ENCODE results near the gene SETD1B. TPM values are rescaled to one million over a fixed set of nuclear protein-coding genes. Genes with fewer than 3 reads are reported as not detected.

Gene SETD1B
- total RNA-seq, 1 donor: 5.8 TPM

DNA sequence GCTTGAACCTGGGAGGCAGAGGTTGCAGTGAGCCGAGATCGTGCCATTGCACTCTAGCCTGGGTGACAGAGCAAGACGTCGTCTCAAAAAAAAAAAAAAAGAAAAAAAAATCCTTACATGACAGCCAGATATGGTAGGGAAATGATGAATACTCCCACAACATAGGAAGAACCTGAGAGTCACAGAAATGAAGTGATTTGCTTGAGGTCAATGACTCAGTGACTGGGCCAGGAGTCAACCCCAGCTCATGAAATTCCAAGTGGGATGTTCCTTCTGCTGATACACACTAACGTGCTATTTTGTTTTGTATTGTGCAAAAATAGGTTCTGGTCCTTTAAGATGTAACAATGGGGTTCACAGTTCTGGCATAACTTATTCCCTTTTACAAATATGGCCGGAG is 19.3 kb upstream of the SETD1B start:
- Histone ChIP-seq H4K20me1 (ENCODE audit: insufficient read depth, low read length) (peaks cover 15% of the 10 kb centered on the region), H3K27ac (ENCODE audit: low read depth, low read length) (peak overlapping the region; percentile 47), H3K4me2 (ENCODE audit: insufficient read depth, low read length) (peak overlapping the region; percentile 68), H3K27me3 (ENCODE audit: insufficient read depth, low read length) (no peaks in the 10 kb centered on the region), H3K4me3 (ENCODE audit: insufficient read depth, low read length) (no peak overlapping the region), H3K4me1 (ENCODE audit: insufficient read depth, low read length) (peaks cover 34% of the 10 kb centered on the region), H3K9me3 (ENCODE audit: low read depth, low read length) (no peaks in the 10 kb centered on the region), H3K36me3 (ENCODE audit: insufficient read depth, low read length) (peaks cover 3% of the 10 kb centered on the region), H2AFZ (ENCODE audit: low read length) (no peak overlapping the region), H3K79me2 (ENCODE audit: insufficient read depth, low read length) (no peaks in the 10 kb centered on the region)
- peak; percentile 95 for DNase-seq (ENCODE audit: insufficient read length, low spot score, missing footprints)
- TF ChIP-seq, protein P1, sequence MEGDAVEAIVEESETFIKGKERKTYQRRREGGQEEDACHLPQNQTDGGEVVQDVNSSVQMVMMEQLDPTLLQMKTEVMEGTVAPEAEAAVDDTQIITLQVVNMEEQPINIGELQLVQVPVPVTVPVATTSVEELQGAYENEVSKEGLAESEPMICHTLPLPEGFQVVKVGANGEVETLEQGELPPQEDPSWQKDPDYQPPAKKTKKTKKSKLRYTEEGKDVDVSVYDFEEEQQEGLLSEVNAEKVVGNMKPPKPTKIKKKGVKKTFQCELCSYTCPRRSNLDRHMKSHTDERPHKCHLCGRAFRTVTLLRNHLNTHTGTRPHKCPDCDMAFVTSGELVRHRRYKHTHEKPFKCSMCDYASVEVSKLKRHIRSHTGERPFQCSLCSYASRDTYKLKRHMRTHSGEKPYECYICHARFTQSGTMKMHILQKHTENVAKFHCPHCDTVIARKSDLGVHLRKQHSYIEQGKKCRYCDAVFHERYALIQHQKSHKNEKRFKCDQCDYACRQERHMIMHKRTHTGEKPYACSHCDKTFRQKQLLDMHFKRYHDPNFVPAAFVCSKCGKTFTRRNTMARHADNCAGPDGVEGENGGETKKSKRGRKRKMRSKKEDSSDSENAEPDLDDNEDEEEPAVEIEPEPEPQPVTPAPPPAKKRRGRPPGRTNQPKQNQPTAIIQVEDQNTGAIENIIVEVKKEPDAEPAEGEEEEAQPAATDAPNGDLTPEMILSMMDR (IDR thresholded peaks at IDR 0.05; ENCODE audit: extremely low read depth, low read depth, low read length): no peak

GRCh38 chr12:121786440-121786825 is 17.4 kb upstream of the SETD1B start:
- TF ChIP-seq, protein P1 (IDR thresholded peaks at IDR 0.05; ENCODE audit: extremely low read depth, low read depth, low read length): no peak
- Histone ChIP-seq H3K27ac (ENCODE audit: low read depth, low read length) (no peak overlapping the region), H3K36me3 (ENCODE audit: insufficient read depth, low read length) (no peaks in the 10 kb centered on the region)

GRCh38 chr12:121787063-121788025 is 16.5 kb upstream of the SETD1B start:
- no peak for DNase-seq (ENCODE audit: insufficient read length, low spot score, missing footprints)
- TF ChIP-seq, protein P1 (IDR thresholded peaks at IDR 0.05; ENCODE audit: extremely low read depth, low read depth, low read length): no peak
- peaks cover 8% of the 10 kb centered on the region for H4K20me1 ChIP-seq (ENCODE audit: insufficient read depth, low read length)
- H3K79me2 ChIP-seq (ENCODE audit: insufficient read depth, low read length): no peaks in the 10 kb centered on the region
- no peaks in the 10 kb centered on the region for H3K9me3 ChIP-seq (ENCODE audit: low read depth, low read length)
- no peak overlapping the region for H3K27ac ChIP-seq (ENCODE audit: low read depth, low read length)
- no peak overlapping the region for H2AFZ ChIP-seq (ENCODE audit: low read length)
- H3K4me1 ChIP-seq (ENCODE audit: insufficient read depth, low read length): peaks cover 23% of the 10 kb centered on the region
- no peaks in the 10 kb centered on the region for H3K36me3 ChIP-seq (ENCODE audit: insufficient read depth, low read length)
- H3K4me3 ChIP-seq (ENCODE audit: insufficient read depth, low read length): no peak overlapping the region
- H3K27me3 ChIP-seq (ENCODE audit: insufficient read depth, low read length): no peaks in the 10 kb centered on the region
- H3K4me2 ChIP-seq (ENCODE audit: insufficient read depth, low read length): no peak overlapping the region

More at GRCh38 chr12:121786440-121786825, 17.4 kb upstream of the SETD1B start:
- Histone ChIP-seq H3K9me3 (ENCODE audit: low read depth, low read length) (no peaks in the 10 kb centered on the region), H3K4me3 (ENCODE audit: insufficient read depth, low read length) (no peak overlapping the region), H3K4me2 (ENCODE audit: insufficient read depth, low read length) (no peak overlapping the region), H3K79me2 (ENCODE audit: insufficient read depth, low read length) (no peaks in the 10 kb centered on the region), H2AFZ (ENCODE audit: low read length) (no peak overlapping the region), H4K20me1 (ENCODE audit: insufficient read depth, low read length) (peaks cover 15% of the 10 kb centered on the region), H3K4me1 (ENCODE audit: insufficient read depth, low read length) (peaks cover 32% of the 10 kb centered on the region), H3K27me3 (ENCODE audit: insufficient read depth, low read length) (no peaks in the 10 kb centered on the region)
- DNase-seq (ENCODE audit: insufficient read length, low spot score, missing footprints): peak; percentile 91

GRCh38 chr12:121788176-121788818 is 15.5 kb upstream of the SETD1B start:
- Histone ChIP-seq H2AFZ (ENCODE audit: low read length) (no peak overlapping the region), H3K36me3 (ENCODE audit: insufficient read depth, low read length) (no peaks in the 10 kb centered on the region), H3K27me3 (ENCODE audit: insufficient read depth, low read length) (no peaks in the 10 kb centered on the region), H3K4me3 (ENCODE audit: insufficient read depth, low read length) (no peak overlapping the region), H3K27ac (ENCODE audit: low read depth, low read length) (no peak overlapping the region), H3K79me2 (ENCODE audit: insufficient read depth, low read length) (no peaks in the 10 kb centered on the region), H3K4me1 (ENCODE audit: insufficient read depth, low read length) (peaks cover 19% of the 10 kb centered on the region), H3K4me2 (ENCODE audit: insufficient read depth, low read length) (no peak overlapping the region), H3K9me3 (ENCODE audit: low read depth, low read length) (no peaks in the 10 kb centered on the region), H4K20me1 (ENCODE audit: insufficient read depth, low read length) (peaks cover 6% of the 10 kb centered on the region)
- no peak for DNase-seq (ENCODE audit: insufficient read length, low spot score, missing footprints)
- TF ChIP-seq, protein P1 (IDR thresholded peaks at IDR 0.05; ENCODE audit: extremely low read depth, low read depth, low read length): no peak
